SK-N-SH treated with all-trans-retinoic acid at 6 μM for 48 hours (cell line): ENCODE measurements around the gene ITGA5.

ENCODE experiments used
- ATAC-seq: fragments of 200-7000 bp; cut with Tn5 transposase; 3 replicates; pipeline ENCODE4 v1.9.1; 2020; ENCODE audit warnings: mild to moderate bottlenecking, moderate library complexity
- ARNTL ChIP-seq: fragments of 450-650 bp; formaldehyde crosslinking; IDR thresholded peaks from 2 replicates; pipeline ENCODE4 v1.5.0; 2020; ENCODE audit warnings: low read depth, mild to moderate bottlenecking, moderate library complexity, borderline replicate concordance
- BACH2 ChIP-seq: fragments of 250-450 bp; sonication (Bioruptor Pico); IDR thresholded peaks from 2 replicates; pipeline ENCODE4 v1.9.0; 2021; ENCODE audit warnings: mild to moderate bottlenecking, borderline replicate concordance
- CREB5 ChIP-seq: fragments of 250-450 bp; sonication (Bioruptor Pico); IDR thresholded peaks from 2 replicates; pipeline ENCODE4 v1.5.1; 2020; ENCODE audit warnings: low read depth, mild to moderate bottlenecking, moderate library complexity
- CSDC2 ChIP-seq: fragments of 250-450 bp; sonication (Bioruptor Pico); IDR thresholded peaks from 2 replicates; pipeline ENCODE4 v1.5.0; 2020; ENCODE audit warnings: mild to moderate bottlenecking, moderate library complexity
- ESRRG ChIP-seq: fragments of 250-450 bp; sonication (Bioruptor Pico); IDR thresholded peaks from 2 replicates; pipeline ENCODE4 v1.6.1; 2021; ENCODE audit warnings: mild to moderate bottlenecking
- ISL1 ChIP-seq: fragments of 250-450 bp; sonication (Bioruptor Pico); IDR thresholded peaks from 2 replicates; pipeline ENCODE4 v2.1.2; 2022; ENCODE audit warnings: mild to moderate bottlenecking, moderate library complexity
- OSR1 ChIP-seq: fragments of 250-450 bp; sonication (Bioruptor Pico); IDR thresholded peaks from 2 replicates; pipeline ENCODE4 v1.8.0; 2022; ENCODE audit warnings: moderate library complexity, mild to moderate bottlenecking, inconsistent platforms
- PATZ1 ChIP-seq: fragments of 250-450 bp; sonication (Bioruptor Pico); IDR thresholded peaks from 2 replicates; pipeline ENCODE4 v1.8.0; 2020; ENCODE audit warnings: mild to moderate bottlenecking, moderate library complexity, borderline replicate concordance
- POU6F1 ChIP-seq: fragments of 250-450 bp; sonication (Bioruptor Pico); IDR thresholded peaks from 2 replicates; pipeline ENCODE4 v1.8.0; 2021; ENCODE audit warnings: low read depth, mild to moderate bottlenecking, moderate library complexity, borderline replicate concordance
- PPARA ChIP-seq: fragments of 250-450 bp; sonication (Bioruptor Pico); IDR thresholded peaks from 2 replicates; pipeline ENCODE4 v1.5.0; 2020; ENCODE audit warnings: mild to moderate bottlenecking, borderline replicate concordance
- RARB ChIP-seq: fragments of 250-450 bp; sonication (Bioruptor Pico); IDR thresholded peaks from 2 replicates; pipeline ENCODE4 v1.8.0; 2021; ENCODE audit warnings: mild to moderate bottlenecking, moderate library complexity
- SNAI2 ChIP-seq: fragments of 250-450 bp; sonication (Bioruptor Pico); IDR thresholded peaks from 2 replicates; pipeline ENCODE4 v1.5.0; 2020; ENCODE audit warnings: mild to moderate bottlenecking, moderate library complexity
- TCF4 ChIP-seq: fragments of 250-450 bp; sonication (Bioruptor Pico); IDR thresholded peaks from 2 replicates; pipeline ENCODE4 v1.8.0; 2021; ENCODE audit warnings: mild to moderate bottlenecking, moderate library complexity, borderline replicate concordance
- TSHZ2 ChIP-seq: fragments of 250-450 bp; sonication (Bioruptor Pico); IDR thresholded peaks from 2 replicates; pipeline ENCODE4 v1.5.0; 2020; ENCODE audit warnings: mild to moderate bottlenecking, moderate library complexity
- ZC3H10 ChIP-seq: fragments of 250-450 bp; sonication (Bioruptor Pico); IDR thresholded peaks from 2 replicates; pipeline ENCODE4 v1.5.1; 2021; ENCODE audit warnings: mild to moderate bottlenecking, moderate library complexity
- ZFP3 ChIP-seq: fragments of 250-450 bp; sonication (Bioruptor Pico); IDR thresholded peaks from 2 replicates; pipeline ENCODE4 v1.5.0; 2020; ENCODE audit warnings: mild to moderate bottlenecking, moderate library complexity
- ZFP30 ChIP-seq: fragments of 450-650 bp; formaldehyde crosslinking; IDR thresholded peaks from 2 replicates; pipeline ENCODE4 v1.5.0; 2022; ENCODE audit warnings: mild to moderate bottlenecking, moderate library complexity
- ZNF565 ChIP-seq: fragments of 450-650 bp; formaldehyde crosslinking; conservative IDR thresholded peaks from 2 replicates; pipeline ENCODE4 v1.5.0; 2020; ENCODE audit warnings: low read depth, mild to moderate bottlenecking, moderate library complexity
- ZNF70 ChIP-seq: fragments of 450-650 bp; formaldehyde crosslinking; IDR thresholded peaks from 2 replicates; pipeline ENCODE4 v1.5.0; 2020; ENCODE audit warnings: mild to moderate bottlenecking, moderate library complexity
- ZNF8 ChIP-seq: fragments of 450-650 bp; formaldehyde crosslinking; IDR thresholded peaks from 2 replicates; pipeline ENCODE4 v1.5.0; 2020; ENCODE audit warnings: mild to moderate bottlenecking, moderate library complexity

ITGA5 gene

GRCh38 chr12:54405573-54405972 is 13.5 kb downstream of the ITGA5 start:
- no peak for ATAC-seq
- TF ChIP-seq ZNF8, result no peak
- no peak for TF ChIP-seq ZFP3 (CRISPR knock-in tag)
- TF ChIP-seq ZNF565 (CRISPR knock-in tag), result no peak
- TF ChIP-seq OSR1 (CRISPR knock-in tag), result no peak
- no peak for TF ChIP-seq PPARA (CRISPR knock-in tag)
- TF ChIP-seq TSHZ2 (CRISPR knock-in tag), result no peak
- TF ChIP-seq ESRRG, result no peak
- TF ChIP-seq TCF4 (CRISPR knock-in tag), result no peak
- TF ChIP-seq ZFP30 (CRISPR knock-in tag), result no peak
- TF ChIP-seq BACH2, result no peak
- TF ChIP-seq CREB5 (CRISPR knock-in tag), result no peak
- no peak for TF ChIP-seq RARB (CRISPR knock-in tag)
- no peak for TF ChIP-seq SNAI2 (CRISPR knock-in tag)
- no peak for TF ChIP-seq ZC3H10
- no peak for TF ChIP-seq POU6F1 (CRISPR knock-in tag)
- TF ChIP-seq PATZ1 (CRISPR knock-in tag), result no peak

- no peak for TF ChIP-seq CREB5 (CRISPR knock-in tag)
- TF ChIP-seq OSR1 (CRISPR knock-in tag), result no peak
- TF ChIP-seq POU6F1 (CRISPR knock-in tag), result no peak
- TF ChIP-seq ZC3H10, result no peak
- no peak for TF ChIP-seq ARNTL (CRISPR knock-in tag)
- no peak for TF ChIP-seq CSDC2 (CRISPR knock-in tag)
- no peak for TF ChIP-seq ZNF565 (CRISPR knock-in tag)
- TF ChIP-seq BACH2, result no peak
- TF ChIP-seq TSHZ2 (CRISPR knock-in tag), result no peak
- TF ChIP-seq ISL1 (CRISPR knock-in tag), result no peak
- no peak for TF ChIP-seq ZNF70 (CRISPR knock-in tag)
- TF ChIP-seq ZFP3 (CRISPR knock-in tag), result no peak
- TF ChIP-seq PATZ1 (CRISPR knock-in tag), result no peak
- no peak for TF ChIP-seq TCF4 (CRISPR knock-in tag)
- no peak for TF ChIP-seq ZNF8
- TF ChIP-seq ZFP30 (CRISPR knock-in tag), result no peak
- TF ChIP-seq ESRRG, result no peak
- ATAC-seq, result no peak
Observed at GRCh38 chr12:54405106-54405505, 14.0 kb downstream of the ITGA5 start.
